HepG2 (cell line): ENCODE data around the gene PRKN. TPM values are rescaled to one million over a fixed set of nuclear protein-coding genes. Genes with fewer than 3 reads are reported as not detected.

Experiments used
- ATAC-seq: fragments of 200-7000 bp; cut with Tn5 transposase; 3 replicates; pipeline ENCODE4 v1.9.1; 2020; ENCODE audit warnings: mild to moderate bottlenecking, moderate library complexity
- BruUV-seq: library from RNA; stranded (reverse); fragments of 400-500 nt; replicated peaks from 2 replicates; lab custom pipeline; 2021; lab: Mats Ljungman, UMichigan
- CTCF ChIA-PET: fragments of 300-600 bp; formaldehyde crosslinking; extraction: SDS; loops from one replicate; lab custom pipeline; 2021; ENCODE audit warnings: low total read pairs, inconsistent platforms, low intra/inter-chr PET ratio; lab: Yijun Ruan, JAX
- POLR2A ChIA-PET: fragments of 350-600 bp; sonication (Branson Sonifier 250); formaldehyde crosslinking; loops from one replicate; lab custom pipeline; 2020; ENCODE audit warnings: antibody characterized with exemption, inconsistent platforms; lab: Yijun Ruan, JAX
- DNase-seq: peaks from one replicate; pipeline ENCODE4 v3.0.0-alpha.2; 2015; ENCODE audit warnings: low spot score
- FAIRE-seq: peaks from 3 replicates; lab custom pipeline; 2011; peaks lifted over from hg19 to GRCh38; lab: Jason Lieb, UNC
- H2AFZ ChIP-seq: one replicate; pipeline ENCODE4 v1.6.1; 2011; ENCODE audit warnings: low read length, inconsistent platforms
- H3K27ac ChIP-seq: fragments of 300-600 bp; 3 replicates; pipeline ENCODE4 v1.8.0; 2011; ENCODE audit warnings: mixed run types, mild to moderate bottlenecking, mixed read lengths, low read length, inconsistent platforms; ENCODE audit not compliant: insufficient read depth; ENCODE audit errors: extremely low read length
- H3K27me3 ChIP-seq, 2 experiments: fragments of 200-600 bp in 1 of 2; 2 replicates in 1 of 2; 3 replicates in 1 of 2; pipeline versions ENCODE4 v1.6.0 to v1.8.0; 2011; ENCODE audit warnings: low read length in 2 of 2, mild to moderate bottlenecking in 2 of 2, moderate library complexity in 2 of 2, inconsistent platforms in 1 of 2; ENCODE audit not compliant: insufficient read depth in 2 of 2, control insufficient read depth in 1 of 2
- H3K36me3 ChIP-seq, 2 experiments: fragments of 200-600 bp in 1 of 2; replicated peaks in 1 of 2; 2 replicates in 1 of 2; 3 replicates in 1 of 2; pipeline versions ENCODE4 v1.5.1 to v1.8.0; 2011; ENCODE audit warnings: low read length in 2 of 2, inconsistent platforms in 1 of 2; ENCODE audit not compliant: insufficient read depth in 2 of 2, control insufficient read depth in 1 of 2
- H3K4me1 ChIP-seq: 2 replicates; pipeline ENCODE4 v1.5.1; 2012; ENCODE audit warnings: low read length, inconsistent platforms; ENCODE audit not compliant: insufficient read depth
- H3K4me2 ChIP-seq: 2 replicates; pipeline ENCODE4 v1.6.0; 2011; ENCODE audit warnings: low read depth, low read length, inconsistent platforms
- H3K4me3 ChIP-seq, 3 experiments: fragments of 200-600 bp in 1 of 3; sonication (generic), shearing (Covaris generic) in 1 of 3; replicated peaks in 1 of 3; 2 replicates each; pipeline ENCODE4 v1.5.1; 2011 to 2016; ENCODE audit warnings: low read length in 3 of 3, inconsistent platforms in 2 of 3, low read depth in 2 of 3, mild to moderate bottlenecking in 2 of 3, control low read depth in 1 of 3, mixed read lengths in 1 of 3; ENCODE audit not compliant: insufficient read depth in 1 of 3
- H3K79me2 ChIP-seq: one replicate; pipeline ENCODE4 v1.6.1; 2011; ENCODE audit warnings: low read length, inconsistent platforms; ENCODE audit not compliant: insufficient read depth
- H3K9ac ChIP-seq: 2 replicates; pipeline ENCODE4 v1.6.0; 2011; ENCODE audit warnings: mild to moderate bottlenecking, low read depth, low read length, inconsistent platforms; ENCODE audit not compliant: insufficient read depth
- H3K9me3 ChIP-seq: 2 replicates; pipeline ENCODE4 v1.5.1; 2012; ENCODE audit warnings: mild to moderate bottlenecking, low read length
- H4K20me1 ChIP-seq: 2 replicates; pipeline ENCODE4 v1.6.0; 2011; ENCODE audit warnings: inconsistent platforms, mild to moderate bottlenecking, low read length, moderate library complexity; ENCODE audit not compliant: insufficient read depth
- CHCHD3 ChIP-seq: sonication (generic); formaldehyde crosslinking; IDR thresholded peaks from 2 replicates; pipeline ENCODE4 v1.8.0; 2022; ENCODE audit warnings: mild to moderate bottlenecking, missing genetic modification reagents, moderate library complexity
- DRAP1 ChIP-seq: IDR thresholded peaks from 2 replicates; pipeline ENCODE4 v1.6.1; 2016; ENCODE audit warnings: missing genetic modification reagents, missing compliant biosample characterization
- FOXC1 ChIP-seq: sonication (generic); formaldehyde crosslinking; IDR thresholded peaks from 2 replicates; pipeline ENCODE4 v1.8.0; 2022; ENCODE audit warnings: mild to moderate bottlenecking, missing genetic modification reagents, borderline replicate concordance
- FOXO1 ChIP-seq: sonication (generic); formaldehyde crosslinking; IDR thresholded peaks from 2 replicates; pipeline ENCODE4 v1.4.0; 2020; ENCODE audit warnings: missing genetic modification reagents
- LCORL ChIP-seq, 2 experiments: fragments of 450-650 bp in 1 of 2; sonication (generic) in 1 of 2; formaldehyde crosslinking in 1 of 2; IDR thresholded peaks; 2 replicates each; pipeline versions ENCODE4 v1.5.0 to v1.6.1; 2017 to 2020; ENCODE audit warnings: antibody characterized with exemption in 1 of 2, missing genetic modification reagents in 1 of 2
- MTF2 ChIP-seq: sonication (generic); formaldehyde crosslinking; IDR thresholded peaks from 2 replicates; pipeline ENCODE4 v1.5.0; 2020; ENCODE audit warnings: missing genetic modification reagents, borderline replicate concordance
- PAF1 ChIP-seq: IDR thresholded peaks from 2 replicates; pipeline ENCODE4 v1.6.1; 2016; ENCODE audit warnings: missing genetic modification reagents, missing compliant biosample characterization
- PAXIP1 ChIP-seq: sonication (generic); formaldehyde crosslinking; conservative IDR thresholded peaks from 2 replicates; pipeline ENCODE4 v1.4.0; 2020; ENCODE audit warnings: mild to moderate bottlenecking, missing genetic modification reagents, moderate library complexity
- ZFP90 ChIP-seq: sonication (generic); formaldehyde crosslinking; IDR thresholded peaks from 2 replicates; pipeline ENCODE4 v1.8.0; 2022; ENCODE audit warnings: missing genetic modification reagents, mild to moderate bottlenecking, inconsistent platforms, borderline replicate concordance
- ZKSCAN5 ChIP-seq: sonication (generic); formaldehyde crosslinking; IDR thresholded peaks from 2 replicates; pipeline ENCODE4 v1.5.1; 2020; ENCODE audit warnings: mild to moderate bottlenecking, missing genetic modification reagents
- ZKSCAN8 ChIP-seq: IDR thresholded peaks from 2 replicates; pipeline ENCODE4 v1.6.1; 2016; ENCODE audit warnings: borderline replicate concordance, missing genetic modification reagents, missing compliant biosample characterization
- ZNF232 ChIP-seq: sonication (generic); formaldehyde crosslinking; IDR thresholded peaks from 2 replicates; pipeline ENCODE4 v1.4.0; 2020; ENCODE audit warnings: missing genetic modification reagents, borderline replicate concordance
- ZNF431 ChIP-seq: sonication (generic); formaldehyde crosslinking; IDR thresholded peaks from 2 replicates; pipeline ENCODE4 v1.9.0; 2022; ENCODE audit warnings: missing genetic modification reagents, low read depth, mild to moderate bottlenecking, borderline replicate concordance
- ZNF720 ChIP-seq: sonication (generic); formaldehyde crosslinking; IDR thresholded peaks from 2 replicates; pipeline ENCODE4 v1.4.0; 2020; ENCODE audit warnings: missing genetic modification reagents
- ZNF781 ChIP-seq: sonication (generic); formaldehyde crosslinking; IDR thresholded peaks from 2 replicates; pipeline ENCODE4 v1.5.1; 2020; ENCODE audit warnings: borderline replicate concordance, mild to moderate bottlenecking, missing genetic modification reagents; ENCODE audit errors: not compliant biosample characterization
- WGBS: methylation state at CpG from one replicate; pipeline ENCODE4 v1.1.6; 2017; ENCODE audit warnings: low lambda C conversion rate; 5-methylcytosine and 5-hydroxymethylcytosine counted together
- in situ Hi-C: cut with HindIII; loops from 2 replicates; pipeline ENCODE4 v1.10.0; 2017; ENCODE audit warnings: low pct_unique_long_range_greater_than_20kb; ENCODE audit not compliant: extremely low pct_ligation_motif_present
- intact Hi-C: fragments of 100-400 bp; cut with micrococcal nuclease; formaldehyde crosslinking; loops from one replicate; pipeline ENCODE4 v1.10.0; 2022; ENCODE audit not compliant: unreplicated experiment
- polyA plus RNA-seq, 8 experiments: library from polyadenylated mRNA; depleted of rRNA in 3 of 8; stranded (reverse) in 7 of 8; unstranded in 1 of 8; fragments of >200 nt; fragmentation: Illumina TruSeq in 4 of 8; extraction: Trizol in 4 of 8; gene quantifications; 2 replicates each; pipeline versions ENCODE4 v1.2.1 to v1.2.3, GENCODE V29; 2011 to 2016; ENCODE audit warnings: low read depth in 4 of 8, missing spikeins in 1 of 8, mixed read lengths in 1 of 8; ENCODE audit not compliant: insufficient read depth in 1 of 8
- total RNA-seq, 5 experiments: library from RNA; depleted of rRNA; stranded (reverse); fragments of >200 nt; fragmentation: Illumina TruSeq; extraction: Trizol; gene quantifications; 2 replicates each; pipeline ENCODE4 v1.2.3, GENCODE V29; 2016; ENCODE audit warnings: low read depth in 1 of 5

PRKN gene
- total and polyA plus RNA-seq, 2 of the 13 experiments (the other 11 are each of a cell fraction or from before 2014, with no cell fraction given) = 0.31 to 0.44 TPM

- CTCF ChIA-PET = no interaction called here
- no peak for DNase-seq
- no peak overlapping the region for H3K4me3 ChIP-seq
- intact Hi-C loops (no loop called here), in situ Hi-C loops (no loop called here)
- no peak overlapping the region for H3K9ac ChIP-seq
- TF ChIP-seq ZKSCAN8 (CRISPR knock-in tag) (no peak), PAF1 (CRISPR knock-in tag) (no peak)
- POLR2A ChIA-PET = no interaction called here
- H3K27me3 ChIP-seq = no peaks in the 10 kb centered on the region
- no peak overlapping the region for H3K4me2 ChIP-seq
- H3K27ac ChIP-seq = no peak overlapping the region
- H3K9me3 ChIP-seq = peaks cover 47% of the 10 kb centered on the region
- H4K20me1 ChIP-seq = no peaks in the 10 kb centered on the region
- FAIRE-seq = no peak
- H3K36me3 ChIP-seq = no peaks in the 10 kb centered on the region
- H2AFZ ChIP-seq = no peak overlapping the region
- H3K79me2 ChIP-seq = no peaks in the 10 kb centered on the region
- BruUV-seq = no TSS peak
- no peaks in the 10 kb centered on the region for H3K4me1 ChIP-seq
- ATAC-seq = no peak
- 40% methylated on average over 4 of the region's 4 CpGs for WGBS
Observed at GRCh38 chr6:162313922-162314660, 413.5 kb downstream of the PRKN start.

GRCh38 chr6:162307865-162308264 lies 419.7 kb downstream of the PRKN start:
- in situ Hi-C loops (no loop called here), intact Hi-C loops (no loop called here)
- H3K9ac ChIP-seq = no peak overlapping the region
- no TSS peak for BruUV-seq
- ChIA-PET POLR2A (no interaction called here), CTCF (no interaction called here)
- no peak for ATAC-seq
- no peak for DNase-seq
- no peaks in the 10 kb centered on the region for H3K27me3 ChIP-seq
- no peaks in the 10 kb centered on the region for H3K79me2 ChIP-seq
- H3K4me2 ChIP-seq = no peak overlapping the region
- no peak overlapping the region for H3K27ac ChIP-seq
- H3K4me1 ChIP-seq = no peaks in the 10 kb centered on the region
- H3K4me3 ChIP-seq = no peak overlapping the region
- no peaks in the 10 kb centered on the region for H3K36me3 ChIP-seq
- no peak overlapping the region for H2AFZ ChIP-seq
- no peaks in the 10 kb centered on the region for H4K20me1 ChIP-seq
- FAIRE-seq = no peak
- 22% methylated on average over 5 of the region's 5 CpGs for WGBS
- peaks cover 24% of the 10 kb centered on the region for H3K9me3 ChIP-seq
- no peak for TF ChIP-seq LCORL (IDR thresholded peaks at IDR 0.05)
- TF ChIP-seq LCORL (CRISPR knock-in tag; IDR thresholded peaks at IDR 0.05) = no peak
- no peak for TF ChIP-seq MTF2 (CRISPR knock-in tag)
- no peak for TF ChIP-seq ZNF720 (CRISPR knock-in tag)
- no peak for TF ChIP-seq ZNF232 (CRISPR knock-in tag)
- TF ChIP-seq CHCHD3 (CRISPR knock-in tag) = no peak
- TF ChIP-seq FOXO1 = no peak
- TF ChIP-seq ZKSCAN5 = no peak
- TF ChIP-seq FOXC1 = no peak
- TF ChIP-seq DRAP1 (CRISPR knock-in tag) = no peak
- no peak for TF ChIP-seq PAXIP1 (CRISPR knock-in tag)
- TF ChIP-seq ZNF431 (CRISPR knock-in tag) = no peak
- TF ChIP-seq ZFP90 (CRISPR knock-in tag) = no peak
- no peak for TF ChIP-seq ZNF781 (CRISPR knock-in tag)
